GM20000 (cell line): ENCODE data around the gene SORBS1.

Experiments used
- DNase-seq: peaks from one replicate; pipeline ENCODE4 v3.0.0; 2012; ENCODE audit warnings: low spot score
- CTCF ChIP-seq: IDR thresholded peaks from 2 replicates; pipeline ENCODE4 v1.5.1; 2012; ENCODE audit warnings: mild to moderate bottlenecking, control low read depth; ENCODE audit errors: extremely low read depth, missing control alignments

SORBS1 gene

GRCh38 chr10:95561177-95561863, at the start of gene SORBS1:
SORBS1 (minus strand) TSS chr10:95561371; CDS start chr10:95441135, 120,236 bp downstream.
- peak; percentile 100 for DNase-seq
- TF ChIP-seq CTCF = no peak

DNA sequence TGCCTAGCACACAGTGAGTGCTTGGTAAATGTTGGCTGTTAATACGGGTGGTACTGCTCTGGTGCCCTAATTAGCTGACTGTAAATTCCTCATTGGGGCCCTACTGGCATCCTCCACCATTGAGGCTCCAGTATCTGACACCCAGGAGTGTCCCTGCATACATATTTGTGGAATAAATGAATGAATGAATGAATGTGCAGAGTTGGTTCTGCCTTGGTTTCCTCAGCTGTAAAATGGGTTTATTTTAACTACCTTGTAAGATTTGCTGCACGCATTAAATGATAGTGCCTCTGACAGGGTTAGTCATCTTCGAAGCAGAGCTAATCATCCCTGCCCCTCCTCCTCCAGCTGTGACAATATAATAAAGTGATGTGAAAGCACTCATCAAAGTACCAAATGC, 49.6 kb upstream of the SORBS1 start:
- no peak for TF ChIP-seq CTCF
- DNase-seq = no peak

GRCh38 chr10:95606922-95607321, 45.8 kb upstream of the SORBS1 start:
- no peak for DNase-seq
- TF ChIP-seq CTCF = no peak

DNA sequence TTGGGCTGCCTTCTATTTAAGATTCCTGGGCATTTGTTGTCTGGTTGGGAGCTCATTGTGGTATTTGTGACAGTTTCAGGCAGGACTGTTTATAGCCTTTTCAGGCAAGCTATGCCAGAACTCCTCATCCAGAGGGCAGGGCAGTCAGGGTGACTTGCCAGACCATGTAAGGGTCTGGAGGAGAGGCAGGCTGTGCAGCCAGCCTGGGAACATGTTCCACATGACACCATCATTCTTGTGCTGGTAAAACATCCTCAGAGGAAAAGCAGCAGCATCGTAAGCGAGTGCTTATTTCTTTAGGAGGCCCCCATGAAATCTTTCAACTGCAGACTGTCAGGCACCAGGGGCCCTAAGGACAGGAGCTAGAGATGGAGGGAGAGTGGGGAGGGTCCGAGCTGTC, 44.0 kb upstream of the SORBS1 start:
- TF ChIP-seq CTCF = no peak
- DNase-seq = no peak

GRCh38 chr10:95604630-95605029, 43.5 kb upstream of the SORBS1 start:
- no peak for TF ChIP-seq CTCF

DNA sequence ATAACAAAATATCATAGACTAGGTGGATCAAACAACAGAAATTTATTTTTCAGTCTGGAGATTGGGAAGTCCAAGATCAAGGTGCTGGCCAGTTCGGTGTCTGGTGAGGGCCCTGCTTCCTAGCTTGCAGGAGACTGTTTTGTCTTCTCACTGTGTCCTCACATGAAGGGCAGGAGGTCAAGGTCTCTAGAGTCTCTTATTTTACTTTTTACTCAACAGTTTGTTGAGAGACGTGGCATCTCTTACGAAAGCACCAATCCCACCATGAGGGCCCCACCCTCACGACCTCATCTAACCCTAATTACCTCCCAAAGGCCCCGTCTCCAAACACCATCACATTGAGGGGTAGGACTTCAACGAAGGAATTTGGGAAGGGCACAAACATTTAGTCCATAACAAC, 41.2 kb upstream of the SORBS1 start:
- DNase-seq = no peak
- no peak for TF ChIP-seq CTCF

More at GRCh38 chr10:95604630-95605029, 43.5 kb upstream of the SORBS1 start:
- no peak for DNase-seq

DNA sequence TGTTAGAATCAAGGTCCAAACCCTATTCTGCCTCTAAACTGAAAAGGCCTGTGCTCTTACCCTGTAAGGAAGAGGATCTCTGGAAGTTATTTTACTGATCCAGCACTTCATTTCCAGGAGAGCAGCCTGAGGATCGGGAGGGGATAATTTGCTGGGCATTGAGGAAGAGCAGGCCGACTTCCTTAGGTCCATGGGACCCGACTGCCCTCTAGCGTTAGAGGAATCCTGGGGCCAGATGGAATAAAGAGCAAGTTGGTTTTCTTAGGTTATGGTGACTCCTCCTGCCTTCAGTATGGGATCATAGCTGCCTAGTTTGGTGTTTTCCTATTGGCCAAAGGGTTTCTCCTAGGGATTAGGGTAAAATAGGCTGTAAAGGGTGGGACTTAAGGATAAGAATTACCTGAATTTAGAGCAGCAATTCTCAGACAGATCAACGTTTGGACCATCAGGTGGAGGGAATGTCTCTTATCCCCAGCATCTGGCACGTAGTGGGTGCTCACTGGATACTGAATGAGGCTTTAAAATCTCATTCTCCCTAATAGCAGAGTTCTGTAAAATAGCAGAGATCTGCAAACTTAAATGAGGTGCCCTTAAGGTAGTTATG, 40.0 kb upstream of the SORBS1 start:
- TF ChIP-seq CTCF = peak; percentile 82

More for the DNA sequence above, 40.0 kb upstream of the SORBS1 start:
- DNase-seq = peak; percentile 69
